Measurements from ENCODE around the gene CDK16.

The CDK16 gene

DNA sequence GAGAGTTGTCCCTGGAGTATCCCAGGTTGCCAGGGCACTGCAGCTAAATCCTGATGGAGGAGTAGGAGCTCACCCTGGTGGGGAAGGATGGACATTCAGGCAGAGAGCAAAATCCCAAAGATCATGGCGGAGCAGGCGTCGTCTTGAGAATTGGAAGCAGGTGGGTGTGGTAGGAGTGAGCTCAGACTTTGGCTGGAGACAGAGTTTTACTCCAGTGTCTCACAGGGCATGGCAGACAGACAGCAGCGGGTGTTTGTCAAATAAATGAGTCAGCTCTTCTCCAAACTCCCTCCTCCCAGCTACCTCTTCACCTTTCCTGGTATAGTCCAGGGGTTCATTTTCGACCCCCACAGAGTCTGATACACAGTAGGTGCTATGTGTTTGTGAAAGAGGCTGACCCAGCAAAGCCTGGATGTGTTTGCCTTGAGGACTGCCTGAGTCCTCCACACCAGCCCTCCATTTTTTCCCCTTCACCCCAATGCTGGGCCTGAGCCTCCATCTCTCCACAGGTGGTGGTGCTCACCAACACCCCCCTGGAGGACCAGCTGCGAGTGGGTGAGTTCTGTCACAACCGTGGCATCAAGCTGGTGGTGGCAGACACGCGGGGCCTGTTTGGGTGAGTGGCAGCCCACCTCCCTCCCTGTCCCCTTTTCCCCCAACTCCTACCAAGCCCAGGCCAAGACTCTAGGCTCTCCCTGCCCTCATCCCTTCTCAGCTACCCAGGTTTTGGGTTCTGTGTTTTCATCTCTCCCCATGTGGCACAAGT is 17.9 kb upstream of the CDK16 start:
- DNase-seq (ENCODE audit: extremely low read depth, low read depth), result peak; percentile 73
- TF ChIP-seq, protein P1, sequence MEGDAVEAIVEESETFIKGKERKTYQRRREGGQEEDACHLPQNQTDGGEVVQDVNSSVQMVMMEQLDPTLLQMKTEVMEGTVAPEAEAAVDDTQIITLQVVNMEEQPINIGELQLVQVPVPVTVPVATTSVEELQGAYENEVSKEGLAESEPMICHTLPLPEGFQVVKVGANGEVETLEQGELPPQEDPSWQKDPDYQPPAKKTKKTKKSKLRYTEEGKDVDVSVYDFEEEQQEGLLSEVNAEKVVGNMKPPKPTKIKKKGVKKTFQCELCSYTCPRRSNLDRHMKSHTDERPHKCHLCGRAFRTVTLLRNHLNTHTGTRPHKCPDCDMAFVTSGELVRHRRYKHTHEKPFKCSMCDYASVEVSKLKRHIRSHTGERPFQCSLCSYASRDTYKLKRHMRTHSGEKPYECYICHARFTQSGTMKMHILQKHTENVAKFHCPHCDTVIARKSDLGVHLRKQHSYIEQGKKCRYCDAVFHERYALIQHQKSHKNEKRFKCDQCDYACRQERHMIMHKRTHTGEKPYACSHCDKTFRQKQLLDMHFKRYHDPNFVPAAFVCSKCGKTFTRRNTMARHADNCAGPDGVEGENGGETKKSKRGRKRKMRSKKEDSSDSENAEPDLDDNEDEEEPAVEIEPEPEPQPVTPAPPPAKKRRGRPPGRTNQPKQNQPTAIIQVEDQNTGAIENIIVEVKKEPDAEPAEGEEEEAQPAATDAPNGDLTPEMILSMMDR (IDR thresholded peaks at IDR 0.05; ENCODE audit: low read depth, low read length), result peak; percentile 50

DNA sequence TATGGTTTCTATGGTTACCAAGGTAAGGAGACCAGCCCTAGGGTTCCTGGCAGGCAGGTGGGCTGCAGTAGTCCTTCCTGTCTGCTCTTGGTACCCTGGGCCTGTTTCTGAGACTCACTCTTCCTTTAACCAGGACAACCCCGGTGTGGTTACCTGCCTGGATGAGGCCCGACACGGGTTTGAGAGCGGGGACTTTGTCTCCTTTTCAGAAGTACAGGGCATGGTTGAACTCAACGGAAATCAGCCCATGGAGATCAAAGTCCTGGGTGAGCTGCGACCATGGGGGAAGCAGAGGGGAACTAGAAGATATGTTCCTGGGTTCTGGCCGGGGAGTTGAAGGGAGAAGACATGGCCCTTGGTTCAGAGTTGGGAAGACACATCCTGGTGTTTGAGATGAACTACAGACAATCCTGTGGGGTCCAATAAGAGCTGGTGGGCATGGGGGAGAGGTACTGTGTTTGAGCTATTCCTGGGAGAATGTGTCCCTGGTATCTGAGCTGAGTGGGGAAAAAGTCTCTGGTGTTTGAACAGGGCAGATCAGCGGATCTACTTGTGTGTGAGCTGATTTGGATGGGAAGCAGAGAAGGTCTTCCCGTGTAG is 17.0 kb upstream of the CDK16 start:
- no peak for DNase-seq (ENCODE audit: extremely low read depth, low read depth)
- TF ChIP-seq, protein P1 (IDR thresholded peaks at IDR 0.05; ENCODE audit: low read depth, low read length), result no peak

DNA sequence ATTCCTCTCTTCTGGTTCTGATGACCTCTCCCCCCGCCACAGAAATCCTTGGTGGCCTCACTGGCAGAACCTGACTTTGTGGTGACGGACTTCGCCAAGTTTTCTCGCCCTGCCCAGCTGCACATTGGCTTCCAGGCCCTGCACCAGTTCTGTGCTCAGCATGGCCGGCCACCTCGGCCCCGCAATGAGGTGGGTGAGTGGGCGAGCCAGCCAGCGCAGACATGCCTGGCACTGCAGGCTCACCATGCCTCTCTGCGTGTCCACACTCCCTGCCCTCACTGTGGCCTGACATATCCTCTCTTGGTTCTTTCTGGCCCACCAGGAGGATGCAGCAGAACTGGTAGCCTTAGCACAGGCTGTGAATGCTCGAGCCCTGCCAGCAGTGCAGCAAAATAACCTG is 16.2 kb upstream of the CDK16 start:
- no peak for DNase-seq (ENCODE audit: extremely low read depth, low read depth)
- TF ChIP-seq, protein P1 (IDR thresholded peaks at IDR 0.05; ENCODE audit: low read depth, low read length), result no peak

DNA sequence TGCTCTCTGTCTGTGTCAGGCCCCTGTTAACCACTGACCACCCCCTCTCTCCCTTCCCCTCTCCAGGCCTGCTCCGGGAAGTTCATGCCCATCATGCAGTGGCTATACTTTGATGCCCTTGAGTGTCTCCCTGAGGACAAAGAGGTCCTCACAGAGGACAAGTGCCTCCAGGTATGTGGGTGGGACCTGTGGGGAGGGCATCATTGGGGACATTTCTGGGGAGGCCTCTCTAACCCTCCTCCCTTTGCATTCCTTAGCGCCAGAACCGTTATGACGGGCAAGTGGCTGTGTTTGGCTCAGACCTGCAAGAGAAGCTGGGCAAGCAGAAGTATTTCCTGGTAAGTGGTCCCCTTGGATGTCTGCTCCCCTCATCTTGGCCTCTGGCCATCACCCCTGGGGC is 15.6 kb upstream of the CDK16 start:
- TF ChIP-seq, protein P1 (IDR thresholded peaks at IDR 0.05; ENCODE audit: low read depth, low read length), result no peak
- DNase-seq (ENCODE audit: extremely low read depth, low read depth), result no peak

DNA sequence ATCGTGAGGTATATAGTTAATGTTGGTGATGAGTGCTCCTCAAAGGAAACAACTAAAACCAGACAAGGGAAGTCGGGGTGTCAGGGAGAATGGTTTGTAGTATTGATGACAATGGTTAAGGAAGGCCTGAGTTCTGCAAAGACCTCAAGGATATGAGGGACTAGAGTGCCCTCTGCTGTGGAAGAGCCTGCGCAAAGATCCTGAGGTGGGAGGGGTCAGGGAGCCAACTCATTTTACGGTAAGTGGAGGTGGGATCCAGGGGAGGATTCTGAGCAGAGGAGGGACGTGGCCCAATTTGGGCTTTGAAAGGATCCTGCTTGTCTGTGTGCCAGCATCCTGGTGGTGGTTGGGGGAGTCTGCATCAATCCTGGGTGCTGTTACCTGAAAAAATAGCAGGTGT is 13.5 kb upstream of the CDK16 start:
- TF ChIP-seq, protein P1 (IDR thresholded peaks at IDR 0.05; ENCODE audit: low read depth, low read length), result no peak
- no peak for DNase-seq (ENCODE audit: extremely low read depth, low read depth)

DNA sequence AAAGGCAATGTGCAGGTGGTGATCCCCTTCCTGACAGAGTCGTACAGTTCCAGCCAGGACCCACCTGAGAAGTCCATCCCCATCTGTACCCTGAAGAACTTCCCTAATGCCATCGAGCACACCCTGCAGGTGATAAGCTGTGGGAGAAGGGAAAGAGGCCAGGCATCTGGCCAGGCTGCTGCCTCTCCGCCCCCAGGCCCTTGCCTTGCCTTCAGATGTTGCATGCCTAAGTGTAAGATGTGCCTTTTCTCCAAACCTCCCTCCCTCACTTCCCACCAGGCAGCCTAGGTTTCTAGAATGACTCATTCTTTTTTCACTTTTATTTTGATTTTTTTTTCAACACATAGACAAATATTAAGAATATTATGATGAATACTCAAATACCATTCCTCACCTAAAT is 12.2 kb upstream of the CDK16 start:
- TF ChIP-seq, protein P1 (IDR thresholded peaks at IDR 0.05; ENCODE audit: low read depth, low read length), result no peak
- no peak for DNase-seq (ENCODE audit: extremely low read depth, low read depth)

DNA sequence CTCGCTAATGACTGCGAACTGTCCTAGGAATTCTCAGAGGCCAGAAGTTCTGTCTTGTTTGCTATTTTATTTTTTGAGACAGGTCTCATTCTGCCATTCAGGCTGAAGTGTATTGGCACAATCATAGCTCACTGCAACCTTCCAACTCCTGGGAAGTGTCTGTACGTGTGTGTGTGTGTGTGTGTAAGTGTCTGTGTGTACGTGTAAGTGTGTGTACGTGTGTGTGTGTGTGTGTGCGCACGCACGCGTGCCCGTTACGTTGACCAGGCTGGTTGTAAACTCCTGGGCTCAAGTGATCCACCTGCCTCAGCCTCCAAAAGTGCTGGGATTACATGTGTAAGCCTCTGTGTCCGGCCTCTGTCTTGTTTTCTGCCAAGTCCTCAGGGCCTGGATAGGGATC is 10.4 kb upstream of the CDK16 start:
- TF ChIP-seq, protein P1 (IDR thresholded peaks at IDR 0.05; ENCODE audit: low read depth, low read length), result no peak
- DNase-seq (ENCODE audit: extremely low read depth, low read depth), result no peak

Data from AG09319 (cell line).